Measurements from ENCODE around the gene POU2AF2.
"Not testable (repeated sequence)": the region's sequence is repeated elsewhere in the genome, so short reads cannot be mapped to it uniquely, and the experiment has no call there.

- TF ChIP-seq POLR2A, POLR2AphosphoS5, TAF1 (IDR thresholded peaks at IDR 0.05; ENCODE audit: low read depth, low read length): not testable (repeated sequence)
Measured at GRCh38 chr11:111292408-111292807, 46.9 kb downstream of the POU2AF2 start.

All from GM12891 (cell line).